GM12878 (cell line): Measurements from ENCODE around the gene FFAR1. TPM values are rescaled to one million over a fixed set of nuclear protein-coding genes. Genes with fewer than 3 reads are reported as not detected.

Experiments used
- ATAC-seq: fragments of 200-7000 bp; cut with Tn5 transposase; 3 replicates; pipeline ENCODE4 v1.9.1; 2020; ENCODE audit warnings: mild to moderate bottlenecking, moderate library complexity
- BruUV-seq: library from RNA; stranded (reverse); fragments of 400-500 nt; replicated peaks from 2 replicates; lab custom pipeline; 2021; lab: Mats Ljungman, UMichigan
- CTCF ChIA-PET: fragments of 300-600 bp; sonication (Branson Sonifier 250); formaldehyde crosslinking; extraction: SDS; loops from one replicate; lab custom pipeline; 2021; ENCODE audit warnings: inconsistent platforms; lab: Yijun Ruan, JAX
- POLR2A ChIA-PET: fragments of 350-600 bp; formaldehyde crosslinking; extraction: SDS; loops from one replicate; lab custom pipeline; 2021; ENCODE audit warnings: inconsistent platforms; lab: Charles Lee
- RAD21 ChIA-PET: fragments of 300-600 bp; sonication (Branson Sonifier 250); formaldehyde crosslinking; loops from one replicate; lab custom pipeline; 2023; ENCODE audit warnings: antibody characterized with exemption; ENCODE audit not compliant: unreplicated experiment; lab: Charles Lee
- SMC1A ChIA-PET: fragments of 300-600 bp; sonication (Branson Sonifier 250); formaldehyde crosslinking; loops from one replicate; lab custom pipeline; 2023; ENCODE audit not compliant: unreplicated experiment, uncharacterized antibody; lab: Charles Lee
- DNase-seq: peaks from one replicate; pipeline ENCODE4 v3.0.0-alpha.2; 2011; ENCODE audit warnings: low read depth, low spot score
- FAIRE-seq: peaks from 3 replicates; lab custom pipeline; 2011; peaks lifted over from hg19 to GRCh38; lab: Jason Lieb, UNC
- H2AFZ ChIP-seq: 2 replicates; pipeline ENCODE4 v1.6.0; 2011; ENCODE audit warnings: low read depth, low read length, control low read depth; ENCODE audit not compliant: control insufficient read depth
- H3K27ac ChIP-seq: 2 replicates; pipeline ENCODE4 v1.5.1; 2011; ENCODE audit warnings: control low read depth; ENCODE audit not compliant: control insufficient read depth, insufficient read depth
- H3K27me3 ChIP-seq, 2 experiments: replicated peaks in 1 of 2; 2 replicates each; pipeline versions ENCODE4 v1.6.0 to v1.6.1; 2011; ENCODE audit warnings: low read length in 1 of 2; ENCODE audit not compliant: control insufficient read depth in 2 of 2, insufficient read depth in 2 of 2
- H3K36me3 ChIP-seq, 2 experiments: 2 replicates each; pipeline ENCODE4 v1.5.1; 2011; ENCODE audit warnings: low read length in 1 of 2; ENCODE audit not compliant: control insufficient read depth in 2 of 2, insufficient read depth in 2 of 2
- H3K4me1 ChIP-seq: 2 replicates; pipeline ENCODE4 v1.6.1; 2011; ENCODE audit warnings: mild to moderate bottlenecking, low read length, moderate library complexity, mixed read lengths; ENCODE audit not compliant: control insufficient read depth, insufficient read depth
- H3K4me2 ChIP-seq: 2 replicates; pipeline ENCODE4 v1.6.0; 2011; ENCODE audit warnings: control low read depth; ENCODE audit not compliant: control insufficient read depth, insufficient read depth
- H3K4me3 ChIP-seq: fragments of 200-600 bp; sonication (generic); 2 replicates; pipeline ENCODE4 v1.5.1; 2016
- H3K79me2 ChIP-seq: 2 replicates; pipeline ENCODE4 v1.6.0; 2011; ENCODE audit warnings: low read length; ENCODE audit not compliant: control insufficient read depth, insufficient read depth
- H3K9ac ChIP-seq: 2 replicates; pipeline ENCODE4 v1.8.0; 2011; ENCODE audit warnings: low read length, control low read depth, mixed read lengths; ENCODE audit not compliant: control insufficient read depth, insufficient read depth
- H3K9me3 ChIP-seq: replicated peaks from 3 replicates; pipeline ENCODE4 v1.5.1; 2011; ENCODE audit warnings: mild to moderate bottlenecking, low read length; ENCODE audit not compliant: control insufficient read depth, insufficient read depth
- H4K20me1 ChIP-seq: 2 replicates; pipeline ENCODE4 v1.6.0; 2011; ENCODE audit not compliant: control insufficient read depth, insufficient read depth
- BCL3 ChIP-seq: IDR thresholded peaks from 2 replicates; pipeline ENCODE4 v1.6.1; 2011; ENCODE audit warnings: borderline replicate concordance, low read depth, mild to moderate bottlenecking, moderate library complexity, low read length; ENCODE audit not compliant: insufficient read depth, poor library complexity, severe bottlenecking
- CEBPB ChIP-seq, 2 experiments: fragments of 150-350 bp in 1 of 2; IDR thresholded peaks; 2 replicates each; pipeline ENCODE4 v1.6.1; 2012 to 2014; ENCODE audit warnings: low read depth in 2 of 2, low read length in 2 of 2, borderline replicate concordance in 1 of 2, inconsistent platforms in 1 of 2
- EGR1 ChIP-seq, 2 experiments: IDR thresholded peaks; 1 replicate in 1 of 2; 2 replicates in 1 of 2; pipeline ENCODE4 v1.6.1; 2011 to 2012; ENCODE audit warnings: low read depth in 2 of 2, low read length in 2 of 2, borderline replicate concordance in 1 of 2, mild to moderate bottlenecking in 1 of 2, moderate library complexity in 1 of 2
- HCFC1 ChIP-seq: fragments of 150-350 bp; IDR thresholded peaks from 2 replicates; pipeline ENCODE4 v1.6.1; 2014; ENCODE audit warnings: low read length
- MYC ChIP-seq: IDR thresholded peaks from 2 replicates; pipeline ENCODE4 v1.6.1; 2011; ENCODE audit warnings: mild to moderate bottlenecking, low read length, moderate library complexity, inconsistent platforms; ENCODE audit not compliant: insufficient read depth, insufficient replicate concordance, insufficient read length, severe bottlenecking
- NFYA ChIP-seq: IDR thresholded peaks from 2 replicates; pipeline ENCODE4 v1.6.1; 2011; ENCODE audit warnings: low read depth, mild to moderate bottlenecking, low read length, improper control_type of control experiment, borderline replicate concordance
- SREBF1 ChIP-seq: IDR thresholded peaks from 2 replicates; pipeline ENCODE4 v1.6.1; 2012; ENCODE audit warnings: mild to moderate bottlenecking, low read length
- WGBS: methylation state at CpG from one replicate; pipeline ENCODE4 v1.1.6; 2016; ENCODE audit warnings: low lambda C conversion rate; ENCODE audit not compliant: insufficient replicate concordance, insufficient coverage; ENCODE audit errors: missing lambda C conversion rate; 5-methylcytosine and 5-hydroxymethylcytosine counted together
- in situ Hi-C: fragments of 300-500 bp; cut with MboI; formaldehyde crosslinking; loops from 9 replicates; pipeline ENCODE4 v1.14.3; 2018; ENCODE audit warnings: mixed read lengths
- intact Hi-C: fragments of 100-400 bp; cut with micrococcal nuclease; formaldehyde crosslinking; loops from one replicate; pipeline ENCODE4 v1.14.2; 2022; ENCODE audit not compliant: unreplicated experiment
- polyA plus RNA-seq, 11 experiments: library from polyadenylated mRNA; depleted of rRNA in 4 of 11; unstranded in 6 of 11; stranded (reverse) in 5 of 11; fragments of >200 nt; fragmentation: Nextera tagmentation in 4 of 11; fragmentation: Illumina TruSeq in 1 of 11; extraction: Ambion mirVana in 4 of 11; extraction: Trizol in 1 of 11; gene quantifications; 1 replicate in 1 of 11; 2 replicates in 10 of 11; pipeline versions ENCODE4 v1.2.1 to v1.2.3, GENCODE V29; 2011 to 2016; ENCODE audit warnings: inconsistent platforms in 2 of 11, missing spikeins in 2 of 11, low read depth in 1 of 11
- total RNA-seq, 4 experiments: library from RNA; depleted of rRNA in 3 of 4; stranded (reverse); fragments of >200 nt in 3 of 4; fragmentation: Illumina TruSeq in 1 of 4; extraction: Trizol in 1 of 4; gene quantifications; 2 replicates each; pipeline versions ENCODE4 v1.2.1 to v1.2.3, GENCODE V29; 2013 to 2021

The FFAR1 gene
- total and polyA plus RNA-seq, 10 of the 15 experiments (the other 5 are each of a cell fraction or from before 2014, with no cell fraction given), result 0.05 to 0.62 (median 0.14) TPM; not detected in 2

- FAIRE-seq (no peak), ATAC-seq (no peak), DNase-seq (no peak)
- RAD21 ChIA-PET, result interaction anchor here (0.7 kb wide), 1 partner anchor 72 kb away, joined by 3 read pairs; no protein-coding TSS in a partner anchor
- H3K27ac ChIP-seq, result no peak overlapping the region
- H2AFZ ChIP-seq, result no peak overlapping the region
- no peaks in the 10 kb centered on the region for H3K79me2 ChIP-seq
- POLR2A ChIA-PET, result no interaction called here
- intact Hi-C loops, result no loop called here
- no peak overlapping the region for H3K9ac ChIP-seq
- H3K4me1 ChIP-seq, result peaks cover 6% of the 10 kb centered on the region
- no peak overlapping the region for H3K4me2 ChIP-seq
- no peak for TF ChIP-seq HCFC1
- TF ChIP-seq NFYA, result no peak
- no peak for TF ChIP-seq MYC
- TF ChIP-seq SREBF1, result no peak
- TF ChIP-seq EGR1 (IDR thresholded peaks at IDR 0.05; ENCODE audit: borderline replicate concordance in 1 of 2, low read depth in 2 of 2, low read length in 2 of 2), result no peak
- peak in 1 of 2 experiments; percentile 21; a peak in 1 of 4 replicates for TF ChIP-seq CEBPB (IDR thresholded peaks at IDR 0.05; ENCODE audit: borderline replicate concordance in 1 of 2, low read depth in 2 of 2, low read length in 2 of 2)
- no peaks in the 10 kb centered on the region for H3K36me3 ChIP-seq
- BruUV-seq, result no TSS peak
- WGBS, result 75% methylated on average over 14 of the region's 14 CpGs
- H3K27me3 ChIP-seq, result no peaks in the 10 kb centered on the region
- no peak overlapping the region for H3K4me3 ChIP-seq
- H3K9me3 ChIP-seq, result no peaks in the 10 kb centered on the region
- SMC1A ChIA-PET, result interaction anchor here (0.6 to 10.8 kb wide), 5 partner anchors 9 to 89 kb away, joined by 3 to 110 read pairs (median 4); no protein-coding TSS in a partner anchor
- H4K20me1 ChIP-seq, result no peaks in the 10 kb centered on the region
- in situ Hi-C loops, result no loop called here
- CTCF ChIA-PET, result interaction anchor here (1.2 to 1.3 kb wide), 2 partner anchors 18 to 43 kb away, joined by 3 to 4 read pairs; no protein-coding TSS in a partner anchor
These were observed 48.7 kb downstream of the FFAR1 start for GRCh38 chr19:35396240-35396885.

GRCh38 chr19:35397064-35397463 lies 49.4 kb downstream of the FFAR1 start:
- 86% methylated on average over 6 of the region's 6 CpGs for WGBS

More at GRCh38 chr19:35397064-35397463, 49.4 kb downstream of the FFAR1 start:
- Histone ChIP-seq H3K4me1 (peaks cover 9% of the 10 kb centered on the region), H3K9me3 (no peaks in the 10 kb centered on the region), H3K4me2 (no peak overlapping the region), H3K36me3 (no peaks in the 10 kb centered on the region), H4K20me1 (no peaks in the 10 kb centered on the region), H3K4me3 (no peak overlapping the region), H3K9ac (no peak overlapping the region), H3K27me3 (no peaks in the 10 kb centered on the region), H3K79me2 (no peaks in the 10 kb centered on the region), H3K27ac (no peak overlapping the region), H2AFZ (no peak overlapping the region)
- TF ChIP-seq BCL3, result peak; percentile 96
- TF ChIP-seq EGR1 (IDR thresholded peaks at IDR 0.05; ENCODE audit: borderline replicate concordance in 1 of 2, low read depth in 2 of 2, low read length in 2 of 2), result no peak
- intact Hi-C loops, result no loop called here
- POLR2A ChIA-PET, result no interaction called here
- in situ Hi-C loops, result no loop called here
- RAD21 ChIA-PET, result interaction anchor here (0.7 to 1.0 kb wide), 2 partner anchors 21 to 71 kb away, joined by 3 read pairs; no protein-coding TSS in a partner anchor
- no peak for ATAC-seq
- CTCF ChIA-PET, result interaction anchor here (1.2 to 1.3 kb wide), 2 partner anchors 19 to 43 kb away, joined by 3 to 4 read pairs; no protein-coding TSS in a partner anchor
- DNase-seq, result no peak
- no peak for FAIRE-seq
- SMC1A ChIA-PET, result interaction anchor here (0.9 to 10.8 kb wide), 7 partner anchors 10 to 89 kb away, joined by 3 to 110 read pairs (median 3); no protein-coding TSS in a partner anchor
- BruUV-seq, result no TSS peak
